HCEC 1CT (cell line): ENCODE data around the gene RPP25.
"Not testable (repeated sequence)": the region's sequence is repeated elsewhere in the genome, so short reads cannot be mapped to it uniquely, and the experiment has no call there.

Experiments used
- DNase-seq: peaks from one replicate; pipeline ENCODE4 v3.0.0-alpha.2; 2017

Gene RPP25

GRCh38 chr15:74962219-74962618, 5.6 kb upstream of the RPP25 start:
- DNase-seq, result no peak

DNA sequence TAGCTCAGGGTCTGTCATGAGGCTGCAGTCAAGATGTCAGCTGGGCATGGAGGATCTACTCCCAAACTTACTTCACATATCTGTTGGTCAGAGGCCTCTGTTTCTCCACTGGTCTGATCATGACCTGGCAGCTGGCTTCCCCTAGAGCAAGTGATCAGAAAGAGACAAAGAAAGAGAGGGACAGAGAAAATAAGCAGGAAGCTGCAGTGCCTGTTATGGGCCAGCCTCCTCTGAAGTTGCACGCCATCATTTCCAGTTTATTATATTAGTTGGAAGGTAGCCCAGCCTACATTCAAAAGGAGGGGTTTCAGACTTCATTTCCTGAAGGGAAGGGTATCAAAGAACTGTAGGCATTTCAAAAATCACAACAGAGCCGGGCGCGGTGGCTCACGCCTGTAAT, 5.0 kb upstream of the RPP25 start:
- DNase-seq, result no peak

DNA sequence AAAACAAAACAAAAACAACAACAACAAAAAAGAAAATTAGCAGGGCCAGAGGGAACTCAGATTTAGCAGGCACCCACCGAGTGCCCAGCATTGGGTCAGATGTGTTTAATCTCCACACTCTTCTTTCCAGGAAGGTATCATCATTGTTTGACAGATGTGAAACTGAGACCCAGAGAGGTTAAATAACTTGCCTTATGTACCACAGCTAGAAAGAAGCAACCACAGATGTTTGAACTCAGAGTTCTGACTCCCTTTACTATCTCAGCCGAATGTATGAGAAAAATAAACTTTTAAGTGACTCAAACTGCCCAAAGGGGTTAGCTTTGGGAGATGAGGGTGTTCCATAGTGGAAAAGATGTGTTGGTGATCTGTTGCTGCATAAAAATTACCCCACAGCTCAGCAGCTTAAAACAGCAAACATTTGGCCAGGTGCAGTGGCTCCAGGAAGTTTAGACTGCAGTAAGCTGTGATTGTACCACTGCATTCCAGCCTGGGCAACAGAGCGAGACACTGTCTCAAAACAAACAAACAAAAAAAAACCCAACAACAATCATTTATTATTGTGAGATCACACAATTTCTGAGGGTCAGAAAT, 4.5 kb upstream of the RPP25 start:
- no peak for DNase-seq

DNA sequence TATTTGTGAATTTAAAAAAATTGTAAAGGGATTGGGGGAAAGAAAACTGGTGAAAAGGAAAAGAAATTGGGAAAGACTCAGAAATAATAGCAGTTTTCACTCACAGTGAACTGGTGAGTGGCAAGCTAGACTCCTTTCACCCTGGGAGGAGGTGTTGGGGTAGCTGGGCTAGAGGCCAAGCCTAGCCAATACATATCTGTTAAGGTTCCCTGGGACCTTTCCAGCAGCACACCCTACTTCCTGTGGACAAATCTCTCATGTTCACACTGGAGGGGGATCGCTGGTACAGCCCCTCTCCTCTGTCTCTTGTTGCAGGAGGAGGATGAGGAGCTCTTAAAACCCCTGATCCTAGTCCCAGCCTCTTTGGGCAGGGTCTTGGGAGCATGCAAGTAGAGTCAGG, 3.7 kb upstream of the RPP25 start:
- no peak for DNase-seq

DNA sequence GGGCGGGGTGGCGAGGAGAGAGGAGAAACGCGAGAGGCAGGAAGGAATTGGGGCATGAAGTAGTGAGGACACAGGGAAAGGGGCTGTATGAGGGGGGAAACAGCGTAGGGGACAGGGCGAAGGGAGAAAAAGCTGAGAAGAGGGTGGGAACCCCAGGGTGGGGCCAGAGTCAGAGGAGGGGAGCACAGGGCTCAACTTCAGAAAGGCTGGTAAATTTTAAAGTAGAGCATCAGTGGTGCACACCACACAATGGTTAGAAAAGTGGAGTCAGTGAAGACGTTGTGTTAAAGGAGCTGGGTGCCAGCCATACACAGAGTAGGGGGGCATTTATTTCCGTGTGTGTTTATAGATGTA, 3.0 kb upstream of the RPP25 start:
- DNase-seq, result no peak

DNA sequence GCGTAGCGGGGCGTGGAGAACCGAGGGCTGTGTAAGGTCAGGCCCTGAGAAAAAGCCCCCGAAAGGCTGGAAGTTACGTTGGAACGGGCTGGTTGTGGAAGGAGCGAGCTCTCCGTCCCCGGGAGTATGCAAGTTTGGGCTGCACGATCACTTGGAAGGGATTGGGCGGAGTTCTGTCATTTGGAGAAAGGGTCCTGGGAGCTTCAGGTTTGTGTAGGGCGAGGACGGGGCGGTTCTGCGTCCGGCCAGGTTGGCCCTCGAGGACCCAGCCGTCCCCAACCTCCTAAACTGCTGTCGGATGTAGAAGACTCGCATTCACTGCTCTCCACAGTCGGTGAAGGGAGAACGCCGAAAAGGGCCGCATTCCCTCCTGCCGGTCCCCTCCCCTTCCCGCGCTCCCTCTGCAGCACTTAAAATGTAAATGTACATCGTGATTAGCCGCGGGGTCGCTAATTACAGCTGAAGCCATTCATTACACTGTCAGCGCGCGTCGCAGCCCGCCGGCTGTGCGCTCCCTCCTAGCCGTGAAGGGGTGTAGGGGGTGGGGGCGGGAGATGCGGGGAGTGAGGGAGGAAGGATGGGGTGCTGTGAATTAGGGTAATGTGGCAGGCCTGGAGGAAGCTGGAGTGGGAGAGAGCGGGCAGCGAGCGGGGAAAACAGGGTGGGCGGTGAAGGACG, 2.5 kb upstream of the RPP25 start:
- DNase-seq, result no peak

DNA sequence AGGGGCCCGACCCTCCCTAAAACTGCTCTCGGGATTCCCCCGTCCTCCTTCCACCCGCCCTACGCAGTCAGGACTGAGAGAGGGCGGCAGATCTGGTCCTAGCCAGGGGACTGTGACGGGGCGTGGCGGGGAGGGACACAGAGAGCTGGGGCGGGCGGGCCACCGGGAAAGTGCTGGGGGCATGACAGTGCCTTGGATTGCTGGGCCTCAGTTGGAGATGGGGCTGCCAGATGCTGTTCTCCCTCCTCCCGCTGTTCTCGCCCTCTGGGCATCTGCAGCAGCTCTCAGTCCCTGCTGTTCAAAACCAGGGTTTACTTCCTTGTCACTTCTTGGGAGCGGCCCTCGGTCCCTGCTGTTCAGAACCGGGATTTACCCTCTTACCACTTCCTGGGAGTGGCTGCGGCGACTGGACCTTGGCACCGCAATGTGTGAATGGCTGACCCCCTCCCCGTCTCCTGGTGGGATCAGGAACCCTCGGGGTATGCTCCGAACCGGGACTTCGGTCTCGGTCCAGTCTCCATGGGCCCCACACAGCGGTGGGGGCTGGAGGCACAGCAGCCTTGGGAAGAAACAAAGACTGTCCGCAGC, 1.8 kb upstream of the RPP25 start:
- DNase-seq, result peak; percentile 45

GRCh38 chr15:74957476-74958035, 984 bp upstream of the RPP25 start:
- peak; percentile 35 for DNase-seq

- no peak for DNase-seq
Observed at GRCh38 chr15:74955796-74956647, 550 bp downstream of the RPP25 start.

DNA sequence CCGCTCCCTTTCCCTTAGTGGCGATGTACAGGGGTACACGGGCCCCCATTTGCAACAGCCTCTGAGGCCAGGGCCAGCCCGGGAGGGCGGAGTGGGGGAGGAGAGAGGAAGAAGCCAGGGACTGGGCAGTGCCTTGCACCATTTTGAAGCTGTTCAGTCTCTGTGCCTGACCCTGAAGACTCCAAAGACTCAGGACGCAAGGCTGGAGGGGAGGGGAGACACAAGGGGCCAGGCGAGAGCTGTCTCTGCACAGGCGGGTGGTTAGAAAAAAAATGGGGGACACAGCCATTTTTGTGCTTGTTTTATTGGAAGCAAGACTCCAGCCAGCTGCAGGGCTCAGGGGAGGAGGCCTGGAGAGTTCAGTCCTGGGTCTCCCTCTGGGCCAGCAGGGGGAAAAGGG, 1.6 kb downstream of the RPP25 start:
- no peak for DNase-seq

- no peak for DNase-seq
Observed at GRCh38 chr15:74954515-74954914, 2.1 kb downstream of the RPP25 start.

DNA sequence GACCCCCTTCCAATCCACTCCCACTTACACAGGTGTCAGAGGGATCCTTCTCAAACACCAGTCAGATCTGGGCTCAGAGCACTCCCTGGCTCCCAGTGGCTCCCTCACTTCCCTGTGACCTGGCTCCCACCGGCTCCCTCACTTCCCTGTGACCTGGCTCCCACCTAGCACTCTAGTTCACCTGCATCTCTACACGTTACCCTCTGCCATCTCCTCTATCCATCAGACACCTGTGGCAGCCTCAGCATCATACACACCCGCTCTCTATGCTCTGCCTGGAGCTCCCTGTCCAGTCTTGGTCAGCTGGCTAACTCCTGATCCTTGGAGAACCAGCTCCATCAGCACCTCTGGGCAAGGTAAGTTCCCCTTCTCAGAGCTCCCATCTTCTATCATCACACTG, 5.6 kb downstream of the RPP25 start:
- DNase-seq, result no peak

- DNase-seq, result peak; percentile 52
Observed at GRCh38 chr15:74950078-74950908, 6.3 kb downstream of the RPP25 start.

DNA sequence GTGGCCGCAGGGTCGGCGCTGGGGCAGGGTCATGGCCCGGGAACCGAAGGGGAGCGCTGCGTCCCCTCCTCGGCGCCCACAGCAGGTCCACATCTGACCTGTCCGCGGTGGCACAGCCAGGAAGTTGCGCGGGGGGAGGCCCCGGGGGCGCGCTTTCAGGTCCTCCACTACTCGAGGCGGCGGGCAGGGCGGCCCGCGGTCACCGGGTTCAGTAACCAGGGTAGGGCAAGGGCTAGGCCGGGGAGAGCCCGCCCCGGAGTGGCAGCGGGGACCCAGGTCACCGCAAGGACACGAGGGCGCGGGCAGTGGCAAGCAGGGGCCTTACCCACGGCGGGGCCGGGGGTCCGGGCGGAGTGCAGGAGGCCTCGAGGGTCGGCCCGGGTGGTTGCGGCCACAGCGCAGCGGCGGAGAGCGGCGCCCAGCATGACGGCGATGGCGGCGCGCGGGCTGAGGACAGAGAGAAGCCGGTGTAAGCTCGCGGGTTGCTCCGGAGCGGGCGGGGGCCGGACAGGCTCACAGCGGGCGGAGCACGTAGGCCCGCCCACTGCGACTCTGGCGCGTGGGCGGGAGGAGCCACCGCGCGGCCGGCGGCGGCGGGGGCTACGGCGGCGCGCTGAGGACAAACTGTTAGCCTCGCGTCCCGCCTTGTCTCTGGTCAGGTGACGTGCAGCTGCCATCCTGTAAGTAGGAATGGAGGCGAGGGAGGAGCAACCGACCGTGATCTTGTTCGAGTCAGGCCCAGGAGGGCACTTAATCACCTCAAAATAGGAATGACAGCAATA, 18.8 kb downstream of the RPP25 start, which contains the start of gene COX5A:
Gene COX5A, minus strand, starts transcription at position 484 of the 782 bp plus-strand sequence. Its CDS starts 59 bp downstream, at position 425.
- DNase-seq, result peak; percentile 97

GRCh38 chr15:74937272-74937589, 19.3 kb downstream of the RPP25 start:
- DNase-seq, result no peak

- not testable (repeated sequence) for DNase-seq
Observed at GRCh38 chr15:74935193-74935592, 21.4 kb downstream of the RPP25 start.

- no peak for DNase-seq
Observed at GRCh38 chr15:74933573-74933972, 23.0 kb downstream of the RPP25 start.

- DNase-seq, result no peak
Observed at GRCh38 chr15:74928771-74929198, 27.8 kb downstream of the RPP25 start.

- no peak for DNase-seq
Observed at GRCh38 chr15:74924525-74924924, 32.0 kb downstream of the RPP25 start.

DNA sequence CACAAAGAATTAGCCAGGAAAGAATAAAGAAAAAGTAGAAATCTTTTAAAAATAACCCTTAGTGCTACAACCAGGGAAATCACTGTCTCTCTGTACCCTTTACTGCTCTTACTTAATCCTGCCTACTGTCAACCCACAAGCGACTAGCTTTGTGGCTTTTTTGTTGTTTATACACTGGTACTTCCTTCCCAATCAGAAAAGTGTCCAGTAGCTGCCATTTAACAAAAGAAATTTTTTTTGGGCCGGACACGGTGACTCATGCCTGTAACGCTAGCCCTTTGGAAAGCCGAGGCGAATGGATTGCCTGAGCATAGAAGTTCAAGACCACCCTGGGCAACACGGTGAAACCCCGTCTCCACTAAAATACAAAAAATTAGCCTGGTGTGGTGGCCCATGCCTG, 36.1 kb downstream of the RPP25 start:
- no peak for DNase-seq

GRCh38 chr15:74917676-74918075, 38.9 kb downstream of the RPP25 start:
- peak; percentile 21 for DNase-seq

DNA sequence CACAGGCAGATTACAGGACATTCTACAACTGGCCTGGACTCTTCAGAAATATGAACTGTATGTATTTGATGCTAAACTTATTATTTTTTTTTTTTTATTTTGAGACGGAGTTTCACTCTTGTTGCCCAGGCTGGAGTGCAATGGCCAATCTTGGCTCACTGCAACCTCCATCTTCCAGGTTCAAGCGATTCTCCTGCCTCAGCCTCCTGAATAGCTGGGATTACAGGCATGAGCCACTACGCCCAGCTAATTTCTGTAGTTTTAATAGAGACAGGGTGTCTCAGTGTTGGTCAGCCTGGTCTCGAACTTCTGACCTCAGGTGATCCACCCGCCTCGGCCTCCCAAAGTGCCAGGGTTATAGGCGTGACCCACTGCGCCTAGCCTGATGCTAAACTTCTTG, 42.8 kb downstream of the RPP25 start:
- DNase-seq, result not testable (repeated sequence)
